ENCODE measurements around the gene MYO1C.
"Not testable (repeated sequence)": the region's sequence is repeated elsewhere in the genome, so short reads cannot be mapped to it uniquely, and the experiment has no call there.

GRCh38 chr17:1526876-1527275 is 34.4 kb upstream of the MYO1C start:
- TF ChIP-seq CTCF, POLR2A (IDR thresholded peaks at IDR 0.05): not testable (repeated sequence)

Measured in Peyer's patch (tissue), 4 donors.